HepG2 (cell line): ENCODE results near the gene MTRR. TPM values are rescaled to one million over a fixed set of nuclear protein-coding genes. Genes with fewer than 3 reads are reported as not detected.

Experiments used
- ATF7-NPFF ChIP-seq: sonication (generic); formaldehyde crosslinking; IDR thresholded peaks from 2 replicates; pipeline ENCODE4 v1.8.1; 2023; ENCODE audit warnings: mild to moderate bottlenecking, low read depth, missing genetic modification reagents, moderate library complexity
- CTCF ChIP-seq: sonication (generic); formaldehyde crosslinking; IDR thresholded peaks from 2 replicates; pipeline ENCODE4 v1.5.0; 2020; ENCODE audit warnings: mild to moderate bottlenecking, missing genetic modification reagents, moderate library complexity
- ETV6 ChIP-seq: sonication (generic); formaldehyde crosslinking; conservative IDR thresholded peaks from 2 replicates; pipeline ENCODE4 v1.4.0; 2020; ENCODE audit warnings: missing genetic modification reagents
- HMG20A ChIP-seq: IDR thresholded peaks from 2 replicates; pipeline ENCODE4 v1.6.1; 2016; ENCODE audit warnings: borderline replicate concordance
- HNRNPK ChIP-seq: fragments of 200-400 bp; formaldehyde crosslinking; IDR thresholded peaks from 2 replicates; pipeline ENCODE4 v1.6.1; 2018; ENCODE audit warnings: low read length, low read depth, moderate library complexity, mild to moderate bottlenecking; ENCODE audit not compliant: poor library complexity, severe bottlenecking
- KDM2A ChIP-seq: sonication (generic); formaldehyde crosslinking; IDR thresholded peaks from 2 replicates; pipeline ENCODE4 v1.4.0; 2020; ENCODE audit warnings: low read depth, missing genetic modification reagents, borderline replicate concordance
- LBX2 ChIP-seq: sonication (generic); formaldehyde crosslinking; IDR thresholded peaks from 2 replicates; pipeline ENCODE4 v1.5.0; 2020; ENCODE audit warnings: missing genetic modification reagents, mild to moderate bottlenecking, borderline replicate concordance
- MAF1 ChIP-seq: sonication (generic); formaldehyde crosslinking; IDR thresholded peaks from 2 replicates; pipeline ENCODE4 v1.5.0; 2020; ENCODE audit warnings: missing genetic modification reagents, borderline replicate concordance
- MAX ChIP-seq: IDR thresholded peaks from 2 replicates; pipeline ENCODE4 v1.6.1; 2012; ENCODE audit warnings: inconsistent platforms
- MAZ ChIP-seq, 2 experiments: sonication (generic) in 1 of 2; formaldehyde crosslinking in 1 of 2; IDR thresholded peaks; 2 replicates each; pipeline versions ENCODE4 v1.5.0 to v1.6.1; 2012 to 2020; ENCODE audit warnings: low read depth in 2 of 2, mild to moderate bottlenecking in 2 of 2, borderline replicate concordance in 1 of 2, improper control_type of control experiment in 1 of 2, low read length in 1 of 2, missing genetic modification reagents in 1 of 2, moderate library complexity in 1 of 2
- MXD3 ChIP-seq: IDR thresholded peaks from 2 replicates; pipeline ENCODE4 v1.6.1; 2016; ENCODE audit warnings: mild to moderate bottlenecking, missing biosample characterization, missing genetic modification reagents
- PATZ1 ChIP-seq: sonication (generic); formaldehyde crosslinking; IDR thresholded peaks from 2 replicates; pipeline ENCODE4 v1.4.0; 2020; ENCODE audit warnings: missing genetic modification reagents
- RAD21 ChIP-seq: fragments of 450-650 bp; formaldehyde crosslinking; IDR thresholded peaks from 2 replicates; pipeline ENCODE4 v1.5.0; 2020; ENCODE audit warnings: mild to moderate bottlenecking
- RFX3 ChIP-seq: IDR thresholded peaks from 2 replicates; pipeline ENCODE4 v1.6.1; 2016; ENCODE audit warnings: missing biosample characterization, missing genetic modification reagents
- SAP130 ChIP-seq: IDR thresholded peaks from 2 replicates; pipeline ENCODE4 v1.6.1; 2016; ENCODE audit warnings: low read depth
- SP2 ChIP-seq: sonication (generic); formaldehyde crosslinking; IDR thresholded peaks from 2 replicates; pipeline ENCODE4 v1.5.1; 2020; ENCODE audit warnings: mild to moderate bottlenecking, missing genetic modification reagents
- TAF1 ChIP-seq: sonication (generic); formaldehyde crosslinking; IDR thresholded peaks from 2 replicates; pipeline ENCODE4 v1.4.0; 2020; ENCODE audit warnings: missing genetic modification reagents
- UBTF ChIP-seq: sonication (generic); formaldehyde crosslinking; IDR thresholded peaks from 2 replicates; pipeline ENCODE4 v1.4.0; 2020; ENCODE audit warnings: mild to moderate bottlenecking, missing genetic modification reagents
- ZFY ChIP-seq: sonication (generic); formaldehyde crosslinking; IDR thresholded peaks from 2 replicates; pipeline ENCODE4 v1.4.0; 2020; ENCODE audit warnings: missing genetic modification reagents
- ZMYM4 ChIP-seq: sonication (generic); formaldehyde crosslinking; IDR thresholded peaks from 2 replicates; pipeline ENCODE4 v1.8.1; 2023; ENCODE audit warnings: mild to moderate bottlenecking, missing genetic modification reagents
- ZNF883 ChIP-seq: sonication (generic); formaldehyde crosslinking; IDR thresholded peaks from 2 replicates; pipeline ENCODE4 v1.5.1; 2020; ENCODE audit warnings: mild to moderate bottlenecking, missing genetic modification reagents; ENCODE audit errors: not compliant biosample characterization
- polyA plus RNA-seq, 8 experiments: library from polyadenylated mRNA; depleted of rRNA in 3 of 8; stranded (reverse) in 7 of 8; unstranded in 1 of 8; fragments of >200 nt; fragmentation: Illumina TruSeq in 4 of 8; extraction: Trizol in 4 of 8; gene quantifications; 2 replicates each; pipeline versions ENCODE4 v1.2.1 to v1.2.3, GENCODE V29; 2011 to 2016; ENCODE audit warnings: low read depth in 4 of 8, missing spikeins in 1 of 8, mixed read lengths in 1 of 8; ENCODE audit not compliant: insufficient read depth in 1 of 8
- total RNA-seq, 5 experiments: library from RNA; depleted of rRNA; stranded (reverse); fragments of >200 nt; fragmentation: Illumina TruSeq; extraction: Trizol; gene quantifications; 2 replicates each; pipeline ENCODE4 v1.2.3, GENCODE V29; 2016; ENCODE audit warnings: low read depth in 1 of 5

MTRR gene
- total and polyA plus RNA-seq, 2 of the 13 experiments (the other 11 are each of a cell fraction or from before 2014, with no cell fraction given) = 39.2 to 59.2 TPM

- 0 out of 2 replicates have a peak, but pooled peaks have one; percentile 56 for TF ChIP-seq LBX2 (CRISPR knock-in tag)
- peak; percentile 25; the same call in 1 of the 2 replicates for TF ChIP-seq MAZ (IDR thresholded peaks at IDR 0.05; ENCODE audit: borderline replicate concordance, low read depth, low read length)
- TF ChIP-seq MAZ (CRISPR knock-in tag; IDR thresholded peaks at IDR 0.05; ENCODE audit: low read depth) = no peak
- no peak for TF ChIP-seq ETV6 (CRISPR knock-in tag)
- no peak for TF ChIP-seq MXD3
- no peak for TF ChIP-seq MAF1 (CRISPR knock-in tag)
- TF ChIP-seq ATF7-NPFF (CRISPR knock-in tag) = peak; percentile 21; the same call in 1 of the 2 replicates
- no peak for TF ChIP-seq HMG20A (CRISPR knock-in tag)
- TF ChIP-seq ZNF883 = peak; percentile 44
- TF ChIP-seq CTCF (CRISPR knock-in tag) = peak; percentile 48
- TF ChIP-seq SAP130 = peak; percentile 90
- TF ChIP-seq MAX = peak; percentile 42; the same call in 1 of the 2 replicates
- peak; percentile 77 for TF ChIP-seq RFX3
- 0 out of 2 replicates have a peak, but pooled peaks have one; percentile 21 for TF ChIP-seq ZMYM4
- TF ChIP-seq UBTF (CRISPR knock-in tag) = peak; percentile 76; the same call in 1 of the 2 replicates
- 0 out of 2 replicates have a peak, but pooled peaks have one; percentile 28 for TF ChIP-seq SP2 (CRISPR knock-in tag)
- peak; percentile 89 for TF ChIP-seq ZFY (CRISPR knock-in tag)
- peak; percentile 22; the same call in 1 of the 2 replicates for TF ChIP-seq PATZ1
- TF ChIP-seq HNRNPK = peak; percentile 62
- 0 out of 2 replicates have a peak, but pooled peaks have one; percentile 10 for TF ChIP-seq RAD21 (CRISPR knock-in tag)
- 0 out of 2 replicates have a peak, but pooled peaks have one; percentile 16 for TF ChIP-seq TAF1 (CRISPR knock-in tag)
- TF ChIP-seq KDM2A (CRISPR knock-in tag) = peak; percentile 20; the same call in 1 of the 2 replicates
Observed at GRCh38 chr5:7850395-7851239, 18.3 kb upstream of the MTRR start, which contains the start of gene CFAP90 (continued).
